Prostate gland (tissue), 2 donors: ENCODE measurements around the gene PPL. TPM values are rescaled to one million over a fixed set of nuclear protein-coding genes. Genes with fewer than 3 reads are reported as not detected.

Experiments used
- DNase-seq: peaks from one replicate; pipeline ENCODE4 v3.0.0-alpha.2; 2019; ENCODE audit warnings: low spot score
- H3K27ac ChIP-seq, 2 donors: fragments of 200-600 bp; sonication (generic); 2 replicates each; pipeline ENCODE4 v1.5.1; 2017 to 2019
- H3K27me3 ChIP-seq: fragments of 200-600 bp; sonication (generic); replicated peaks from 2 replicates; pipeline ENCODE4 v1.5.1; 2019; ENCODE audit not compliant: insufficient read depth
- H3K36me3 ChIP-seq, 2 donors: fragments of 200-600 bp; sonication (generic); 1 replicate in 1 of 2; 2 replicates in 1 of 2; pipeline versions ENCODE4 v1.5.1 to v1.8.1; 2017 to 2019
- H3K4me1 ChIP-seq: fragments of 200-600 bp; sonication (generic); replicated peaks from 2 replicates; pipeline ENCODE4 v1.5.1; 2019
- H3K4me3 ChIP-seq, 2 donors: fragments of 200-600 bp; sonication (generic); 2 replicates each; pipeline ENCODE4 v1.5.1; 2017 to 2019
- H3K9me3 ChIP-seq: fragments of 200-600 bp; sonication (generic); 2 replicates; pipeline ENCODE4 v1.5.1; 2017
- POLR2A ChIP-seq: fragments of 450-650 bp; IDR thresholded peaks from one replicate; pipeline ENCODE4 v1.6.1; 2016; ENCODE audit warnings: antibody characterized with exemption, mild to moderate bottlenecking
- POLR2AphosphoS5 ChIP-seq: sonication (generic); formaldehyde crosslinking; IDR thresholded peaks from one replicate; pipeline ENCODE4 v1.6.1; 2017; ENCODE audit warnings: antibody characterized with exemption
- WGBS: methylation state at CpG from one replicate; pipeline ENCODE4 v1.1.5; 2018; 5-methylcytosine and 5-hydroxymethylcytosine counted together
- intact Hi-C: fragments of 100-400 bp; cut with DNase I; formaldehyde crosslinking; loops from one replicate; pipeline ENCODE4 v1.14.2; 2022
- total RNA-seq, 2 donors: library from RNA; depleted of rRNA; stranded (reverse); fragments of >200 nt; gene quantifications; one replicate each; pipeline ENCODE4 v1.1.0, GENCODE V29; 2016
- TF ChIP-seq, protein P1 (sequence below), 4 experiments: fragments of 200-600 bp in 2 of 4; fragments of 450-650 bp in 2 of 4; sonication (generic) in 2 of 4; IDR thresholded peaks; 1 replicate in 3 of 4; 2 replicates in 1 of 4; pipeline ENCODE4 v1.5.1; 2016 to 2019; ENCODE audit warnings: antibody characterized with exemption in 4 of 4, mild to moderate bottlenecking in 2 of 4, moderate library complexity in 2 of 4

The PPL gene
- total RNA-seq, 2 donors from 2014 or later = 39.4 to 64.3 TPM

GRCh38 chr16:4852221-4852872, 84.6 kb downstream of the PPL start:
- Histone ChIP-seq H3K27me3 (no peaks in the 10 kb centered on the region), H3K9me3 (no peaks in the 10 kb centered on the region), H3K36me3 (peaks cover 4% of the 10 kb centered on the region in 2 donors), H3K4me1 (peaks cover 3% of the 10 kb centered on the region), H3K27ac (no peak overlapping the region), H3K4me3 (no peak overlapping the region)
- WGBS = 48% methylated on average over 1 of the region's 1 CpG
- TF ChIP-seq, protein P1, sequence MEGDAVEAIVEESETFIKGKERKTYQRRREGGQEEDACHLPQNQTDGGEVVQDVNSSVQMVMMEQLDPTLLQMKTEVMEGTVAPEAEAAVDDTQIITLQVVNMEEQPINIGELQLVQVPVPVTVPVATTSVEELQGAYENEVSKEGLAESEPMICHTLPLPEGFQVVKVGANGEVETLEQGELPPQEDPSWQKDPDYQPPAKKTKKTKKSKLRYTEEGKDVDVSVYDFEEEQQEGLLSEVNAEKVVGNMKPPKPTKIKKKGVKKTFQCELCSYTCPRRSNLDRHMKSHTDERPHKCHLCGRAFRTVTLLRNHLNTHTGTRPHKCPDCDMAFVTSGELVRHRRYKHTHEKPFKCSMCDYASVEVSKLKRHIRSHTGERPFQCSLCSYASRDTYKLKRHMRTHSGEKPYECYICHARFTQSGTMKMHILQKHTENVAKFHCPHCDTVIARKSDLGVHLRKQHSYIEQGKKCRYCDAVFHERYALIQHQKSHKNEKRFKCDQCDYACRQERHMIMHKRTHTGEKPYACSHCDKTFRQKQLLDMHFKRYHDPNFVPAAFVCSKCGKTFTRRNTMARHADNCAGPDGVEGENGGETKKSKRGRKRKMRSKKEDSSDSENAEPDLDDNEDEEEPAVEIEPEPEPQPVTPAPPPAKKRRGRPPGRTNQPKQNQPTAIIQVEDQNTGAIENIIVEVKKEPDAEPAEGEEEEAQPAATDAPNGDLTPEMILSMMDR (IDR thresholded peaks at IDR 0.05) = no peak
- no peak for TF ChIP-seq POLR2A
- intact Hi-C loops = no loop called here
- no peak for DNase-seq

DNA sequence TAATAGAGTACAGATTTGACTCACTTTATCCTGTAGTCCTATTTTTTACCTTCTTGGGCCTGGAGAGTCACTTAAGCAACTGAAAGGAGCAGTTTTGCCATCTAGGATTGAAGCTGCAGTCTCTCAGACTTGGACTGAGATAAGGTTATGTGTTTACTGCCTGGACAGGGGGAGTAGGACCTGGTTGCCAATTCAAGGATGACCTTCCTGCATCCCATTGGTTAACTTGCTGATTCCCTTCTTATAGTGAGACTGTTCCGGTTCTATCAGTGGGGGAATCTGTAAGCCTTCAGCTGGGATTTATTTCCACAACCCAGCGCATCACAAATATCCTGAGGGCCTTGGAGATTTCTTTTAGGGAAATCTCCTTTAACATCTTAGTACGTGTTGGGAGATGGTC, 86.7 kb downstream of the PPL start:
- no peak overlapping the region for H3K4me3 ChIP-seq
- no peak overlapping the region for H3K27ac ChIP-seq
- TF ChIP-seq POLR2AphosphoS5 = no peak
- H3K4me1 ChIP-seq = peaks cover 9% of the 10 kb centered on the region
- 44% methylated on average over 3 of the region's 3 CpGs for WGBS
- no peak for DNase-seq
- H3K9me3 ChIP-seq = no peaks in the 10 kb centered on the region
- H3K36me3 ChIP-seq = peaks cover 4% of the 10 kb centered on the region in 2 donors
- intact Hi-C loops = no loop called here
- H3K27me3 ChIP-seq = no peaks in the 10 kb centered on the region

GRCh38 chr16:4847774-4848587, 89.0 kb downstream of the PPL start:
- Histone ChIP-seq H3K36me3 (peaks cover 3 to 6% of the 10 kb centered on the region in 2 donors), H3K27me3 (no peaks in the 10 kb centered on the region), H3K4me3 (peak overlapping the region; percentile 94 to 98), H3K4me1 (peaks cover 13% of the 10 kb centered on the region), H3K9me3 (no peaks in the 10 kb centered on the region), H3K27ac (peak overlapping the region; percentile 91 to 96)
- WGBS = under 1% methylated on average over 67 of the region's 83 CpGs
- intact Hi-C loops = loop anchor here (5.0 to 10.0 kb wide), 2 partner anchors 109 to 113 kb away; partner anchors contain the start of genes ANKS3, DNAAF8 and SEC14L5
- DNase-seq = peak; percentile 53
- TF ChIP-seq POLR2A (no peak), POLR2AphosphoS5 (no peak)
- TF ChIP-seq, protein P1 (IDR thresholded peaks at IDR 0.05) = peak in 1 of 4 experiments; percentile 6

GRCh38 chr16:4846901-4847773, 89.8 kb downstream of the PPL start, which contains the start of the genes GLYR1 and UBN1:
GLYR1 (minus strand) TSS chr16:4847288; CDS start chr16:4847265, 23 bp downstream.
UBN1 (plus strand) TSS chr16:4847481; CDS start chr16:4852918, 5,437 bp downstream.
- Histone ChIP-seq H3K9me3 (no peaks in the 10 kb centered on the region), H3K4me3 (peak within 1 kb of the TSS; percentile 94 to 98), H3K36me3 (peaks cover 6 to 12% of the 10 kb centered on the region in 2 donors), H3K4me1 (peaks cover 13% of the 10 kb centered on the region), H3K27me3 (no peaks in the 10 kb centered on the region), H3K27ac (peak within 1 kb of the TSS; percentile 91 to 96)
- TF ChIP-seq, protein P1 (IDR thresholded peaks at IDR 0.05) = peak in 1 of 4 experiments; percentile 15
- peak; percentile 93 for TF ChIP-seq POLR2AphosphoS5
- TF ChIP-seq POLR2A = peak; percentile 77
- peak; percentile 99 for DNase-seq
- intact Hi-C loops = loop anchor here (5.0 to 10.0 kb wide), 2 partner anchors 110 to 112 kb away; partner anchors contain the start of genes ANKS3, DNAAF8 and SEC14L5
- under 1% methylated on average over 94 of the region's 126 CpGs for WGBS
